Progenitor cell of endocrine pancreas (in vitro differentiated cells): Measurements from ENCODE around the gene NFE2. TPM values are rescaled to one million over a fixed set of nuclear protein-coding genes. Genes with fewer than 3 reads are reported as not detected.
A peak's percentile ranks its signal among the peaks of the same experiment; 100 is the strongest.

Source experiments
- DNase-seq: peaks from one replicate; pipeline ENCODE4 v3.0.0; 2021; ENCODE audit warnings: low spot score; ENCODE audit not compliant: unreplicated experiment
- H3K27ac Mint-ChIP-seq: 2 replicates; pipeline ENCODE4 v1.8.0; 2021; ENCODE audit warnings: mild to moderate bottlenecking, moderate library complexity, mixed read lengths
- H3K27me3 Mint-ChIP-seq: 2 replicates; pipeline ENCODE4 v1.8.0; 2021; ENCODE audit warnings: mixed read lengths
- H3K36me3 Mint-ChIP-seq: 2 replicates; pipeline ENCODE4 v1.8.0; 2022; ENCODE audit warnings: mixed read lengths; ENCODE audit not compliant: insufficient read depth
- H3K4me1 Mint-ChIP-seq: 2 replicates; pipeline ENCODE4 v1.8.0; 2021; ENCODE audit warnings: low read depth, mixed read lengths
- H3K4me3 Mint-ChIP-seq: 2 replicates; pipeline ENCODE4 v1.8.0; 2021; ENCODE audit warnings: low read depth, mild to moderate bottlenecking, moderate library complexity, mixed read lengths
- H3K9me3 Mint-ChIP-seq: 2 replicates; pipeline ENCODE4 v1.8.0; 2021; ENCODE audit warnings: low read depth, mixed read lengths
- CTCF ChIP-seq: fragments of 200-600 bp; sonication (generic); IDR thresholded peaks from one replicate; pipeline ENCODE4 v1.5.0; 2021; ENCODE audit warnings: antibody characterized with exemption, mild to moderate bottlenecking; ENCODE audit not compliant: unreplicated experiment
- long read RNA-seq: library from polyadenylated mRNA; unstranded; transcript quantifications from one replicate; pipeline ENCODE4 v2.0.0, GENCODE V29; 2020
- total RNA-seq: library from RNA; stranded (reverse); gene quantifications from 2 replicates; pipeline ENCODE4 v1.2.1, GENCODE V29; 2021

The NFE2 gene
- 17.2 and 17.9 TPM in 2 replicates for total RNA-seq
- long read RNA-seq, transcript NFE2-202 (3 exons, 1,762 nt) = major isoform, 12 of 21 reads
- long read RNA-seq, partial matches to known transcripts = 3 of 21 reads
- long read RNA-seq, other reads (novel, unspliced or antisense) = 5 of 21 reads

DNA sequence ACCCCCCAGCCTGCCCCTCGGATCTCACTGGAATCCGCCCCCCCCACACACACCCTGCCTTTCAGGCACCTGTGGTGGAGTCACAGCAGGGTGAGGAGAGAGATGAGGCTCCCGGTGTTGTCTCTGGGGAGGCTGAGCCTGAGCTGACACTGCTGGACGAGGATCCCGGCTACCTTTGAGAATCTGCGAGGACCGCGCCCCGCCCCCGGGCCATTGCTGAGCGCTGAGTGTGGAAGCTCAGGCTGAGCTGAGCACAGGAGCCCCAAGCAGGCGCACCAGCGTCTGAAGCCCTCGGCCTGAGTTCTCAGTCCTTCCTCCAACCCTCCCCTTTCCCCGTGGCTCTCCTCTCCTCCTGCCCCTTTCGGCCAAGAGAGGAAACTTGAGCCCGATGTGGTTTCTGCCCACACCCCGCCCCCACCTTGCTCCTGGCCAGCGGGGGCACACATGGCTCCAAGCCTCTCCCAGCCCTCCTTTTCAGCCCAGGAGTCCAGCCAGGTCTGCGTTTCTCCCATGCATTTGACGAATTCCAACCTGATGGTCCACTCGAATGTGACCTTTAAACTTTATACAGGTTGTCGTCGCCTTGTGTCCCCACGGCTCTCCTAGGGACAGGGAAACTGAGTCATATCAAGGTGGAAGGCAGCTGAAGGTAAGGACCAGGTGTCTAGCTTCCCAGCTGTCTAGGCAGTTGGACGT, at the start of gene NFE2:
NFE2 (minus strand) TSS at position 284 of the 696 bp plus-strand sequence. CDS start 5,767 bp downstream, outside the sequence.
- H3K27ac Mint-ChIP-seq = peak within 1 kb of the TSS; percentile 97
- no peaks in the 10 kb centered on the region for H3K36me3 Mint-ChIP-seq
- H3K9me3 Mint-ChIP-seq = no peaks in the 10 kb centered on the region
- H3K27me3 Mint-ChIP-seq = no peaks in the 10 kb centered on the region
- peaks cover 52% of the 10 kb centered on the region for H3K4me1 Mint-ChIP-seq
- peak; percentile 28 for TF ChIP-seq CTCF
- DNase-seq = peak; percentile 76
- H3K4me3 Mint-ChIP-seq = peak within 1 kb of the TSS; percentile 80

- no peak for DNase-seq
- H3K27ac Mint-ChIP-seq = no peak overlapping the region
- no peak overlapping the region for H3K4me3 Mint-ChIP-seq
- H3K4me1 Mint-ChIP-seq = peaks cover 25% of the 10 kb centered on the region
- no peaks in the 10 kb centered on the region for H3K27me3 Mint-ChIP-seq
- peaks cover 26% of the 10 kb centered on the region for H3K36me3 Mint-ChIP-seq
- no peaks in the 10 kb centered on the region for H3K9me3 Mint-ChIP-seq
- TF ChIP-seq CTCF = no peak
Measured at GRCh38 chr12:54349679-54350078, 48.9 kb upstream of the NFE2 start.

DNA sequence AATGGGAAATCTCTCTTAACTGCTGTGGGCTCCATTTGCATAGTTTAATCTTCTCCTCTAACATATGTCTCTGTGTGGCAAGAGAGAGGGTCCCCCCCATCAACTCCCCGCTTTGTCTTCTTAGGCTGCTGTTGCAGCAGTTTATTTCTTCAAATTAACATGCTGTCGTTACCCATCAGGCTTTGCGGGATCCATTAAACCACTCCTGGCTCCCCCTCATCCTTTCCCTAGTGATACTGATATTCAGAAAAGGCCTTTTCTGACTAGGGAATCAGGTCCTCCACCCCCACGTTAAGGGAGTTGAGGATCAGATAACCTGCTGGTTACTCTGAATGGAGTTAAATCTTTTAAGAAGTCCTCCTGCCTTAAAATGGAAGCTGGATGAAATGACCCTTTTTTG, 48.2 kb upstream of the NFE2 start:
- Mint-ChIP-seq H3K27me3 (no peaks in the 10 kb centered on the region), H3K4me3 (no peak overlapping the region), H3K4me1 (peaks cover 24% of the 10 kb centered on the region)

GRCh38 chr12:54341378-54342300, 40.8 kb upstream of the NFE2 start:
- H3K36me3 Mint-ChIP-seq = peaks cover 32% of the 10 kb centered on the region
- TF ChIP-seq CTCF = no peak
- peaks cover 43% of the 10 kb centered on the region for H3K4me1 Mint-ChIP-seq
- no peak overlapping the region for H3K4me3 Mint-ChIP-seq
- DNase-seq = no peak
- no peaks in the 10 kb centered on the region for H3K27me3 Mint-ChIP-seq
- peak overlapping the region; percentile 88 for H3K27ac Mint-ChIP-seq
- no peaks in the 10 kb centered on the region for H3K9me3 Mint-ChIP-seq

More for the DNA sequence above, 48.2 kb upstream of the NFE2 start:
- no peaks in the 10 kb centered on the region for H3K9me3 Mint-ChIP-seq
- no peak overlapping the region for H3K27ac Mint-ChIP-seq
- peaks cover 28% of the 10 kb centered on the region for H3K36me3 Mint-ChIP-seq
- TF ChIP-seq CTCF = no peak
- no peak for DNase-seq

DNA sequence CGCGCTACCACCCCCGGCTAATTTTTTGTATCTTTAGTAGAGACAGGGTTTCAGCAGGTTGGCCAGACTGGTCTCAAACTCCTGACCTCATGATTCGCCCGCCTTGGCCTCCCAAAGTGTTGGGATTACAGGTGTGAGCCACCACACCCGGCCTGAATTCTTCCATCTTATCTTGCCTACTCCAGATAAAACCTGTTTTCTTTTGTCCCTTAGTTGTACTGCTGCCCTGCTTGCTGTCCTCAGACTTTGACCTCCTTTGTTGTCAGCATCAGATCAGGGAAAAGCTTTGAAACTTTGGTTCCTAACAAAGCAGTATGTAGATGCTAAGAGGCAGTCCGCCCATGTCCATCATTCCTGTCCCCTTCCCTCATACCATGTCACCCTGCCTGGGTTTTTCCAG, 40.0 kb upstream of the NFE2 start:
- Mint-ChIP-seq H3K4me3 (peak overlapping the region; percentile 32), H3K4me1 (peaks cover 45% of the 10 kb centered on the region), H3K9me3 (no peaks in the 10 kb centered on the region), H3K27ac (peak overlapping the region; percentile 88), H3K27me3 (no peaks in the 10 kb centered on the region), H3K36me3 (peaks cover 32% of the 10 kb centered on the region)
- no peak for DNase-seq
- no peak for TF ChIP-seq CTCF
